Measurements from ENCODE around the gene ZNF664. TPM values are rescaled to one million over a fixed set of nuclear protein-coding genes. Genes with fewer than 3 reads are reported as not detected.

Gene ZNF664
- total and polyA plus RNA-seq, 4 donors, result 31.7 to 118 (median 69.5) TPM

DNA sequence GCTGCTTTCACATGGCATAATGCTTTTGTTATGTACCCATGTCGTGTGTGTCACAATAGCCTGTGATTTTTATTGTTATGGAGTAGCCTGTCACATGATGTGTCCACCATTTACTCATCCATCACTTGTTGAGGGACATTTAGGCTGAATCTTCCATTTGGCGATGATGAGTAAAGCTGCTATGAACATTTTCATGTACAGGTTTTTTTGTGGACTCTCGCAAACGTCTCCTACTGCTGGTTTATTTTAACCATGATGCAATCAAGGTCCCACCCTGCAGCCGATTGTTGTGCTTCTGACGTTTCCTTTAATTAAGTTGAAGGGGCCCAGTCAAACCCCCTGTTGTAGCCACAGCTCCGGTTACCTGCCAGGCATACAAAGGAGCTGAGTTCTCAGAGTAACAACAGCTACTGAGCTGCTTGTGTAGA, 63.2 kb downstream of the ZNF664 start:
- Histone ChIP-seq H3K9me3 (ENCODE audit: control insufficient read depth in 4 of 4, insufficient read depth in 3 of 4, low read length in 3 of 4) (no peaks in the 10 kb centered on the region), H3K4me3 (no peak overlapping the region), H3K9ac (ENCODE audit: insufficient read depth in 1 of 2, low read length in 2 of 2) (no peak overlapping the region), H3K27ac (ENCODE audit: low read depth in 1 of 2, low read length in 1 of 2) (no peak overlapping the region), H3K36me3 (ENCODE audit: control insufficient read depth in 4 of 4, insufficient read depth in 4 of 4, low read length in 4 of 4) (no peaks in the 10 kb centered on the region), H3K4me1 (ENCODE audit: control insufficient read depth in 5 of 5, insufficient read depth in 5 of 5, low read length in 5 of 5) (no peaks in the 10 kb centered on the region), H3K27me3 (ENCODE audit: control insufficient read depth in 3 of 3, insufficient read depth in 3 of 3, low read length in 2 of 3) (no peaks in the 10 kb centered on the region)
- 59 to 61% methylated on average over 7 of the region's 7 CpGs for WGBS, 2 donors
- ATAC-seq (ENCODE audit: insufficient read depth, low FRiP score) (no peak), DNase-seq (no peak)
- TF ChIP-seq, protein P1, sequence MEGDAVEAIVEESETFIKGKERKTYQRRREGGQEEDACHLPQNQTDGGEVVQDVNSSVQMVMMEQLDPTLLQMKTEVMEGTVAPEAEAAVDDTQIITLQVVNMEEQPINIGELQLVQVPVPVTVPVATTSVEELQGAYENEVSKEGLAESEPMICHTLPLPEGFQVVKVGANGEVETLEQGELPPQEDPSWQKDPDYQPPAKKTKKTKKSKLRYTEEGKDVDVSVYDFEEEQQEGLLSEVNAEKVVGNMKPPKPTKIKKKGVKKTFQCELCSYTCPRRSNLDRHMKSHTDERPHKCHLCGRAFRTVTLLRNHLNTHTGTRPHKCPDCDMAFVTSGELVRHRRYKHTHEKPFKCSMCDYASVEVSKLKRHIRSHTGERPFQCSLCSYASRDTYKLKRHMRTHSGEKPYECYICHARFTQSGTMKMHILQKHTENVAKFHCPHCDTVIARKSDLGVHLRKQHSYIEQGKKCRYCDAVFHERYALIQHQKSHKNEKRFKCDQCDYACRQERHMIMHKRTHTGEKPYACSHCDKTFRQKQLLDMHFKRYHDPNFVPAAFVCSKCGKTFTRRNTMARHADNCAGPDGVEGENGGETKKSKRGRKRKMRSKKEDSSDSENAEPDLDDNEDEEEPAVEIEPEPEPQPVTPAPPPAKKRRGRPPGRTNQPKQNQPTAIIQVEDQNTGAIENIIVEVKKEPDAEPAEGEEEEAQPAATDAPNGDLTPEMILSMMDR (IDR thresholded peaks at IDR 0.05; ENCODE audit: control extremely low read depth, extremely low read depth), result no peak

DNA sequence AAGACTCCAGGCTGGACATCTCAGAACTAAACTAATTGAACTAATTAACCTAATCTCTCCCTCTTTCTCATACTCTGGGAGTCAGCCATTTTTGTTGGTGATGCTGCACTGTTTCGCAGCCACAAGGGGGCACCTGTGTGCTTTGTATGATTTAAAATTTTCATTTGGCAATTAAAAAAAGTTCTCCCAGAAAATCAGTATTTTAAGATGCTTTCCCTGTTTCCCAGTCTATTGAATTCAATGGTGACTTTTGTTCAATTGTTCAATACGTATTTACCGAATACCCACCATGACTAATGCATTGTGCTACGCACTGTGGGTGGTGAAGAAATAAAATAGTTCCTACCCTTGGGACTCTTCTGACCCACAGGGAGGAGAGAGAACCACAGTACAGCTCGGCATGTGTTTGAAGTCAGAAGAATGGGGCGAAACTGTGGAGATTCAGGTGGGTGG, 63.7 kb downstream of the ZNF664 start:
- H3K4me3 ChIP-seq, result no peak overlapping the region
- H3K9ac ChIP-seq (ENCODE audit: insufficient read depth in 1 of 2, low read length in 2 of 2), result no peak overlapping the region
- TF ChIP-seq, protein P1 (IDR thresholded peaks at IDR 0.05; ENCODE audit: control extremely low read depth, extremely low read depth), result peak; percentile 87
- no peaks in the 10 kb centered on the region for H3K4me1 ChIP-seq (ENCODE audit: control insufficient read depth in 5 of 5, insufficient read depth in 5 of 5, low read length in 5 of 5)
- 41 to 42% methylated on average over 6 of the region's 6 CpGs for WGBS, 2 donors
- H3K36me3 ChIP-seq (ENCODE audit: control insufficient read depth in 4 of 4, insufficient read depth in 4 of 4, low read length in 4 of 4), result no peaks in the 10 kb centered on the region
- H3K9me3 ChIP-seq (ENCODE audit: control insufficient read depth in 4 of 4, insufficient read depth in 3 of 4, low read length in 3 of 4), result no peaks in the 10 kb centered on the region
- no peak for ATAC-seq (ENCODE audit: insufficient read depth, low FRiP score)
- H3K27ac ChIP-seq (ENCODE audit: low read depth in 1 of 2, low read length in 1 of 2), result no peak overlapping the region
- no peaks in the 10 kb centered on the region for H3K27me3 ChIP-seq (ENCODE audit: control insufficient read depth in 3 of 3, insufficient read depth in 3 of 3, low read length in 2 of 3)
- DNase-seq, result peak; percentile 59 to 74 (median 69)

DNA sequence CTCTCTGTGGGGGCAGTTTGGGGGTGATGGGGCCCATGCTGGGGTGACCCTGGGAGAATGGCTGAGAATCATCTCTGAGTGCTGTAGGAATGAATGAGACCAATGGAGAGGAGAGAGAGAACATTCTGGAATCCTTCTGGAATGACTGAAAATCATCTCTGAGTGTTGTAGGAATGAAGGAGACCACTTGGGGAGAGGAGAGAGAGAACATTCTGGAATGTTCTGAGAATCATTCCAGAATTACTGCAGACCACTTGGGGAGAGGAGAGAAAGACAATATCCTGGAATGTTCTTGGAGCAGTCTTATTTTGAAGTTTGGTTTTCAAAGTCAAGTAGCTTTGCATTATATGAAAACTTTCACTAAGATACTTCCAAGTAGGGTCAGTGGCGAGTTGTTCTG, 64.3 kb downstream of the ZNF664 start:
- 94 to 100% methylated on average over 1 of the region's 1 CpG for WGBS, 2 donors
- Histone ChIP-seq H3K27me3 (ENCODE audit: control insufficient read depth in 3 of 3, insufficient read depth in 3 of 3, low read length in 2 of 3) (no peaks in the 10 kb centered on the region), H3K9me3 (ENCODE audit: control insufficient read depth in 4 of 4, insufficient read depth in 3 of 4, low read length in 3 of 4) (no peaks in the 10 kb centered on the region), H3K27ac (ENCODE audit: low read depth in 1 of 2, low read length in 1 of 2) (no peak overlapping the region), H3K9ac (ENCODE audit: insufficient read depth in 1 of 2, low read length in 2 of 2) (no peak overlapping the region), H3K4me3 (no peak overlapping the region), H3K4me1 (ENCODE audit: control insufficient read depth in 5 of 5, insufficient read depth in 5 of 5, low read length in 5 of 5) (no peaks in the 10 kb centered on the region), H3K36me3 (ENCODE audit: control insufficient read depth in 4 of 4, insufficient read depth in 4 of 4, low read length in 4 of 4) (no peaks in the 10 kb centered on the region)
- DNase-seq (no peak), ATAC-seq (ENCODE audit: insufficient read depth, low FRiP score) (no peak)
- TF ChIP-seq, protein P1 (IDR thresholded peaks at IDR 0.05; ENCODE audit: control extremely low read depth, extremely low read depth), result no peak

DNA sequence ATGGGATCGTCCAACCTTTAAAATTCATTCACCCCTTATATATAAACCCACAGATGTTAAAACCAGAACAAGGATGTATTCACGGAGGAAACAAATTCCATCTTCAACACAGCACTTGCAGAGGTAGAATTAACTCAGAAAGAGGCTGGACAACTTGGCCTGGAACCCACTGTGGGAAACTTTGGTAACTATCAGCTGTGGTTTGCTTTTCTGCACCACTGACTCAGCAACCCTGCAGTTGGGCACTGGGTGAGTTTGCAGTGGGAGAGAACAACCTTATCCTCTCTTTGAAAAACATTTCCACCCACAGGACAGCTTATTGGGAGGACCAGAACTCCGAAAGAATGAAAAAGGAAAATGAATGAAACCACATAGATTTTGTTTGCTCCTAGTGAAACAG, 66.3 kb downstream of the ZNF664 start:
- H3K27me3 ChIP-seq (ENCODE audit: control insufficient read depth in 3 of 3, insufficient read depth in 3 of 3, low read length in 2 of 3), result no peaks in the 10 kb centered on the region
- H3K27ac ChIP-seq (ENCODE audit: low read depth in 1 of 2, low read length in 1 of 2), result no peak overlapping the region
- H3K4me3 ChIP-seq, result no peak overlapping the region
- no peaks in the 10 kb centered on the region for H3K36me3 ChIP-seq (ENCODE audit: control insufficient read depth in 4 of 4, insufficient read depth in 4 of 4, low read length in 4 of 4)
- DNase-seq, result no peak
- no peak for ATAC-seq (ENCODE audit: insufficient read depth, low FRiP score)
- H3K4me1 ChIP-seq (ENCODE audit: control insufficient read depth in 5 of 5, insufficient read depth in 5 of 5, low read length in 5 of 5), result no peaks in the 10 kb centered on the region
- TF ChIP-seq, protein P1 (IDR thresholded peaks at IDR 0.05; ENCODE audit: control extremely low read depth, extremely low read depth), result no peak
- H3K9ac ChIP-seq (ENCODE audit: insufficient read depth in 1 of 2, low read length in 2 of 2), result no peak overlapping the region
- no peaks in the 10 kb centered on the region for H3K9me3 ChIP-seq (ENCODE audit: control insufficient read depth in 4 of 4, insufficient read depth in 3 of 4, low read length in 3 of 4)
- 42 to 53% methylated on average over 3 of the region's 3 CpGs for WGBS, 2 donors
